WI38 (cell line): ENCODE data around the gene PREX1.

Experiments
- H3K4me3 ChIP-seq: 2 replicates; pipeline ENCODE4 v1.5.1; 2011; ENCODE audit warnings: low read depth, mild to moderate bottlenecking, control low read depth, low read length
- TF ChIP-seq, protein P1 (sequence below): IDR thresholded peaks from 2 replicates; pipeline ENCODE4 v1.5.1; 2012; ENCODE audit warnings: low read depth, mild to moderate bottlenecking, control low read depth, low read length

PREX1 gene

DNA sequence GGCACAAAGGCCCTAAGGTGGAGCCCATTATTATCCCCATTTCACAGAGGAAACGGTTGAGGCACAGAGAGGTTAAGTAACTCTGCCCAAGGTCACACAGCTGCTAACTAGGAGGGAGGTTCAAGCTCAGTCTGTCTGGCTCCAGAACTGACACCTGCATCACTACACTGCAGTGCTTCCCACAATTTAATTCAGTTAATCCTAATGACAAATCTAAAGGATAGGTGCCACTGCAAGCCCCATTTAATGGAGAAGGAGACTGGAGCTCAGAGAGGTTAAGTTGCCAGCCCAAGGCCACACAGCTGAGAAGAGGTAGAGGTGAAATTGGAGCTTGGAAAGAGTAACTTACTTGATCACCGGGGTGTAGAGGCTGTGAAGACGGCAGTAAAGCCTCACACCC lies 148.8 kb downstream of the PREX1 start:
- no peak overlapping the region for H3K4me3 ChIP-seq
- TF ChIP-seq, protein P1, sequence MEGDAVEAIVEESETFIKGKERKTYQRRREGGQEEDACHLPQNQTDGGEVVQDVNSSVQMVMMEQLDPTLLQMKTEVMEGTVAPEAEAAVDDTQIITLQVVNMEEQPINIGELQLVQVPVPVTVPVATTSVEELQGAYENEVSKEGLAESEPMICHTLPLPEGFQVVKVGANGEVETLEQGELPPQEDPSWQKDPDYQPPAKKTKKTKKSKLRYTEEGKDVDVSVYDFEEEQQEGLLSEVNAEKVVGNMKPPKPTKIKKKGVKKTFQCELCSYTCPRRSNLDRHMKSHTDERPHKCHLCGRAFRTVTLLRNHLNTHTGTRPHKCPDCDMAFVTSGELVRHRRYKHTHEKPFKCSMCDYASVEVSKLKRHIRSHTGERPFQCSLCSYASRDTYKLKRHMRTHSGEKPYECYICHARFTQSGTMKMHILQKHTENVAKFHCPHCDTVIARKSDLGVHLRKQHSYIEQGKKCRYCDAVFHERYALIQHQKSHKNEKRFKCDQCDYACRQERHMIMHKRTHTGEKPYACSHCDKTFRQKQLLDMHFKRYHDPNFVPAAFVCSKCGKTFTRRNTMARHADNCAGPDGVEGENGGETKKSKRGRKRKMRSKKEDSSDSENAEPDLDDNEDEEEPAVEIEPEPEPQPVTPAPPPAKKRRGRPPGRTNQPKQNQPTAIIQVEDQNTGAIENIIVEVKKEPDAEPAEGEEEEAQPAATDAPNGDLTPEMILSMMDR = no peak

DNA sequence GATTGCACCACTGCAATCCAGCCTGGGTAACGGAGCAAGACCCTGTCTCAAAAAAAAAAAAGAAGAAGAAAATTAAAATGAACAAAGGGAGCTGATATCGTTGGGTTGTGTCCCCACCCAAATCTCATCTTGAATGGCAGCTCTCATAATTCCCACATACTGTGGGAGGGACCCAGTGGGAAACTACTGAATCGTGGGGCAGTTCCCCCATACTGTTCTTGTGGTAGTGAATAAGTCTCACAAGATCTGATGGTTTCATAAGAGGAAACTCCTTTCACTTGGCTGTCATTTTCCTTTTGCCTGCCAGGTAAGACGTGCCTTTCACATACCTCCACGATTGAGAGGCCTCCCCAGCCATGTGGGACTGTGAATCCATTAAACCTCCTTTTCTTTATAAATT lies 149.4 kb downstream of the PREX1 start:
- no peak overlapping the region for H3K4me3 ChIP-seq
- TF ChIP-seq, protein P1 = no peak

DNA sequence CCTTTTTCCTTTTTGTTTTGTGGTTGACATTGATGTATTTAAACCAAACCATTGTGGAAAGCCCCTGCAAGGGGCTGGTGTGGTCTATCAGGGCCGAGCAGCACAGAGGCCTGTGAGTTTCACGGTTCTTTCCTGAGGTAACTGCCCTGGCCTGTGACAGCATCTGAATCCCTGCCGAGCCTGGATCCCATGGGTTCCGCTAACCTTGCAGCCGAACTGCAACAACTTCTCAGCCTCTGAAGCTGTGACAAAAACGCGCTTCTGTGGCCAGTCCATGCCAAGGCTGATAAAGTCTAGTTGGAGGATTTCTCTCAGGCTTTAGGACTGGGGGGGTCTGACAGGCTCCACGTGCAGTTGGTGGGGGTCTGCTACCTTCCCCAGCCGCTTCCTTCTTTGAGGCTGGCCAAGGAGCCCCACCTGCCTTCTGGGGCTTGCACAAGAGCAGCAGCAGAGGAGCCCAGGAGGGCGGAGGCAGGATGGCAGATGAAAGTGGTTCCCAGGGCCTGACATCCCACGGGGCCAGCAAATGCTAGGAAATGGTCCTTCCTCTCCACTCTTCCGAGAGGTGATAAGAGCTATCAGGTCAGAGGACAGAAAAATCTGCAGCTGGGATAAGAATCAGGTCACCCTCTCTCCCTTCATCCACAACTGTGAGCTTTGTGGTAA lies 150.9 kb downstream of the PREX1 start:
- no peak overlapping the region for H3K4me3 ChIP-seq
- TF ChIP-seq, protein P1 = no peak

DNA sequence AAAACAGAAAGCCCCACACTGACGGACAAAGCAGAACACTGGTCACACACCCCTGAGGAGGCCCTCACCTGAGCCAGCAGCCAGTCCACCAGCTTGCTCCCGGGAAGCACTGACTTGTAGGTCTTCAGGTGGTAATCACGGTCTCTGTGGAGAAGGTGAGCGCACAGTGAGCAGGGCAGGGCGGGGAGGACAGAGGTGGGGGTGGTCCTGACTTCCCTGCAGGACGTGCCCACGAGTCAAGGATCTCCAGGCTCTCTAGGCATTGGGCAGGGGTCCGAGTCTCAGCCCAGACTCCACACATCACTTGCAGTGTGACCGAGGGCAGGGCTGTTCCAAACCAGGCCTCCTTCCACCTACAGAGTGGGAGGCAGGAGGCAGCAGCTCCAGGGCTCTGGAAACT lies 151.7 kb downstream of the PREX1 start:
- TF ChIP-seq, protein P1 = no peak
- no peak overlapping the region for H3K4me3 ChIP-seq

DNA sequence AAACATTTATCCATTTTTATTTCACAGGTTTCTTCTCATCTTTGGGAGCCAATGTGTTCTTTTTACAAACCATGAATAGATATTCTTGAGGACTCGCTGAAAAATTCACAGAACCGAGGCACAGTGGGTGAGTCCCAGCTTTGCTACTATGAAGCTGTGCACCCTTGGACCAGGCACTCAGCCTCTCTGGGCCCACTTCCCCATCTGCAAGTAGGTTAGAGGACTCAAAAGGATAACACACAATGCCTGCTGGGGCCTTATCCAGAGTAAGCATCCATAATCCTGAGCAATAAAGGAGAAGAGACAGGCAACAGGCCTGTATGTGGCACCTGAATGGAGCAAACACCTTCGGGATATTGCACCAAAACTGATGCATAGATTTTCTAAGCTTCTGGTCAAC lies 153.3 kb downstream of the PREX1 start:
- H3K4me3 ChIP-seq = no peak overlapping the region
- TF ChIP-seq, protein P1 = no peak

DNA sequence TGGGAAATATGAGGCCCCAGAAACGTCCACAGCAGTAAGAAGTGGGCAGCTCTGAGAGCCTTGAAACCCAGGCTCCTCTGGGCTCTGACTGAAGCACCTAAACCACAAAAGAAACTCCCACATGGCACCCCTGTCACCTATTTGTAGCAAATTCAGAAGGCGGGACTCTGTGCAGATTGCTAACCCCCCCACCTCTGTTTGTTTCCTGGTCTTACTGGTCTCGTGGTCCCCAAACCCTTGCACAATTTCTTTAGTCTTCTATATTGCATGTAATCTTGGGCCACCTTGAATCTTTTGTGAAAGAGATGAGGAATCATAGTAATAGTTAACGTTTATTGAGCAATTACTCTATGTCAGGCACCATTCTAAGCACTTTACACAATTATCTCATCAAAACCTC lies 154.3 kb downstream of the PREX1 start:
- TF ChIP-seq, protein P1 = no peak
- no peak overlapping the region for H3K4me3 ChIP-seq

DNA sequence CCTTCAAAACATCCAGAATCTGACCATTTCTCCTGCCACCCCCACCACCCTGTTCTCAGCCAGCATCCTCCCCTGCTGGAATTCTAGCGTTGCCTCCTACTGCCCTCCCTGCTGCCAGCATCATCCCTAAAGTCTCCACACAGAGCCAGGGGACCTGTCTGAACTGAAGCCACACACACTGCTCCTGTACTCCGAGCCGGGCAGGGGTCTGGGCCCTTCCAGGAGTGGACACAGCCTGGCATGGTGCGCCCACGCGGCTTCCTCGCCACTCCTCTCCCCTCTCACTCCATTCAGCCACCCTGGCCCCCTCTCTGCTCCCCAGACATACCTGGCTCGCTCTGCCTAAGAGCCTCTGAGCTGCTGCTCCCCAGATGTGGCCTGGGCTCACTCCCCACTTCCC lies 155.5 kb downstream of the PREX1 start:
- no peak overlapping the region for H3K4me3 ChIP-seq
- TF ChIP-seq, protein P1 = no peak
